Neuronal stem cell (in vitro differentiated cells): ENCODE results near the gene FNIP2.

ENCODE experiments used
- DNase-seq: peaks from one replicate; pipeline ENCODE4 v3.0.0-alpha.2; 2013; ENCODE audit warnings: low spot score
- H2AFZ ChIP-seq: one replicate; pipeline ENCODE4 v1.6.1; 2013; ENCODE audit warnings: mild to moderate bottlenecking, low read length, inconsistent platforms
- H2AK5ac ChIP-seq: 2 replicates; pipeline ENCODE4 v1.6.1; 2013; ENCODE audit warnings: low read depth, mild to moderate bottlenecking, inconsistent platforms, low read length, moderate library complexity, mixed read lengths
- H2BK120ac ChIP-seq: 2 replicates; pipeline ENCODE4 v1.6.1; 2013; ENCODE audit warnings: low read depth, mild to moderate bottlenecking, inconsistent platforms, low read length, moderate library complexity, mixed read lengths
- H2BK12ac ChIP-seq: one replicate; pipeline ENCODE4 v1.6.1; 2013; ENCODE audit warnings: low read length, inconsistent platforms
- H2BK15ac ChIP-seq: 2 replicates; pipeline ENCODE4 v1.6.1; 2013; ENCODE audit warnings: mild to moderate bottlenecking, low read length, inconsistent platforms, mixed read lengths
- H2BK5ac ChIP-seq: one replicate; pipeline ENCODE4 v1.6.1; 2013; ENCODE audit warnings: inconsistent platforms, mild to moderate bottlenecking, low read length, moderate library complexity
- H3K14ac ChIP-seq: one replicate; pipeline ENCODE4 v1.6.1; 2013; ENCODE audit warnings: low read length, inconsistent platforms
- H3K18ac ChIP-seq: 2 replicates; pipeline ENCODE4 v1.6.1; 2013; ENCODE audit warnings: low read length, inconsistent platforms
- H3K23ac ChIP-seq: 2 replicates; pipeline ENCODE4 v1.6.1; 2013; ENCODE audit warnings: low read depth, mild to moderate bottlenecking, mixed read lengths, low read length, inconsistent platforms; ENCODE audit not compliant: poor library complexity
- H3K27ac ChIP-seq: replicated peaks from 3 replicates; pipeline ENCODE4 v1.5.1; 2013; ENCODE audit warnings: low read length, inconsistent platforms
- H3K27me3 ChIP-seq, 3 experiments: 2 replicates each; pipeline ENCODE4 v1.6.1; 2013; ENCODE audit warnings: low read length in 3 of 3, mild to moderate bottlenecking in 2 of 3, inconsistent platforms in 1 of 3, low read depth in 1 of 3, mixed read lengths in 1 of 3, moderate library complexity in 1 of 3; ENCODE audit not compliant: control insufficient read depth in 3 of 3, insufficient read depth in 3 of 3
- H3K36me3 ChIP-seq, 2 donors: replicated peaks in 1 of 2; 2 replicates each; pipeline ENCODE4 v1.6.1; 2013; ENCODE audit warnings: low read length in 2 of 2; ENCODE audit not compliant: control insufficient read depth in 2 of 2, insufficient read depth in 2 of 2
- H3K4ac ChIP-seq: 2 replicates; pipeline ENCODE4 v1.6.1; 2013; ENCODE audit warnings: inconsistent platforms, mild to moderate bottlenecking, low read length, moderate library complexity
- H3K4me1 ChIP-seq, 2 donors: 1 replicate in 1 of 2; 2 replicates in 1 of 2; pipeline ENCODE4 v1.6.1; 2013; ENCODE audit warnings: low read length in 2 of 2, low read depth in 1 of 2; ENCODE audit not compliant: control insufficient read depth in 2 of 2, insufficient read depth in 1 of 2
- H3K4me2 ChIP-seq: one replicate; pipeline ENCODE4 v1.6.1; 2013; ENCODE audit warnings: mild to moderate bottlenecking, low read length, inconsistent platforms; ENCODE audit not compliant: insufficient read depth, poor library complexity, severe bottlenecking
- H3K4me3 ChIP-seq, 2 donors: 2 replicates each; pipeline ENCODE4 v1.5.1; 2013; ENCODE audit warnings: low read length in 2 of 2, mild to moderate bottlenecking in 2 of 2, inconsistent platforms in 1 of 2, moderate library complexity in 1 of 2
- H3K79me1 ChIP-seq: one replicate; pipeline ENCODE4 v1.6.1; 2013; ENCODE audit warnings: low read depth, mild to moderate bottlenecking, inconsistent platforms, low read length, moderate library complexity
- H3K9ac ChIP-seq: one replicate; pipeline ENCODE4 v1.6.1; 2013; ENCODE audit warnings: mild to moderate bottlenecking, low read depth, low read length, inconsistent platforms; ENCODE audit not compliant: poor library complexity
- H3K9me3 ChIP-seq, 2 donors: replicated peaks in 1 of 2; 2 replicates each; pipeline versions ENCODE3 to v1.6.1; 2013; ENCODE audit warnings: low read length in 2 of 2, mild to moderate bottlenecking in 2 of 2, inconsistent platforms in 1 of 2, low read depth in 1 of 2, mixed read lengths in 1 of 2, moderate library complexity in 1 of 2; ENCODE audit not compliant: control insufficient read depth in 2 of 2, insufficient read depth in 1 of 2
- H4K8ac ChIP-seq: one replicate; pipeline ENCODE4 v1.6.1; 2013; ENCODE audit warnings: low read depth, mild to moderate bottlenecking, inconsistent platforms, low read length, moderate library complexity
- H4K91ac ChIP-seq: one replicate; pipeline ENCODE4 v1.6.1; 2013; ENCODE audit warnings: low read length, low read depth, mild to moderate bottlenecking, inconsistent platforms; ENCODE audit not compliant: poor library complexity
- WGBS, 2 donors: extraction: QIAGEN DNeasy Blood & Tissue Kit; methylation state at CpG; one replicate each; pipeline ENCODE4 v1.1.7; 2013; ENCODE audit warnings: missing lambda C conversion rate in 2 of 2, mixed read lengths in 1 of 2; ENCODE audit not compliant: insufficient read length in 2 of 2, insufficient replicate concordance in 1 of 2; ENCODE audit errors: extremely low coverage in 2 of 2; 5-methylcytosine and 5-hydroxymethylcytosine counted together

FNIP2 gene

GRCh38 chr4:158869001-158869400 lies 100.2 kb downstream of the FNIP2 start:
- Histone ChIP-seq H2BK12ac (no peak overlapping the region), H3K27ac (no peak overlapping the region), H2AFZ (no peak overlapping the region), H3K9me3 (no peaks in the 10 kb centered on the region), H3K36me3 (peaks cover 3 to 58% of the 10 kb centered on the region in 2 donors), H3K4me2 (no peak overlapping the region), H2BK120ac (no peak overlapping the region), H3K23ac (no peak overlapping the region), H2BK5ac (no peak overlapping the region), H3K4me1 (peaks cover 12 to 22% of the 10 kb centered on the region in 2 donors), H2BK15ac (no peak overlapping the region), H4K8ac (no peak overlapping the region), H3K4me3 (no peak overlapping the region), H3K14ac (no peak overlapping the region), H2AK5ac (no peak overlapping the region), H3K79me1 (no peaks in the 10 kb centered on the region), H3K9ac (no peak overlapping the region), H4K91ac (no peak overlapping the region), H3K27me3 (no peaks in the 10 kb centered on the region), H3K4ac (no peak overlapping the region), H3K18ac (no peak overlapping the region)
- WGBS, 2 donors = no CpG with 5 or more reads among the region's 15 CpGs
- no peak for DNase-seq

- Histone ChIP-seq H3K36me3 (peaks cover 3 to 50% of the 10 kb centered on the region in 2 donors), H2BK15ac (no peak overlapping the region), H3K9me3 (no peaks in the 10 kb centered on the region), H4K8ac (no peak overlapping the region), H3K4me1 (peaks cover 12 to 23% of the 10 kb centered on the region in 2 donors), H3K9ac (no peak overlapping the region), H3K23ac (no peak overlapping the region), H2BK5ac (no peak overlapping the region), H3K18ac (no peak overlapping the region), H2AFZ (no peak overlapping the region), H3K4me3 (no peak overlapping the region), H3K27ac (no peak overlapping the region), H3K14ac (no peak overlapping the region), H2BK12ac (no peak overlapping the region), H3K4me2 (no peak overlapping the region), H3K79me1 (no peaks in the 10 kb centered on the region), H2BK120ac (no peak overlapping the region), H3K4ac (no peak overlapping the region), H4K91ac (no peak overlapping the region), H2AK5ac (no peak overlapping the region), H3K27me3 (no peaks in the 10 kb centered on the region)
- WGBS, 2 donors = no CpG with 5 or more reads among the region's 7 CpGs
- no peak for DNase-seq
Observed at GRCh38 chr4:158869761-158870160, 100.9 kb downstream of the FNIP2 start.

DNA sequence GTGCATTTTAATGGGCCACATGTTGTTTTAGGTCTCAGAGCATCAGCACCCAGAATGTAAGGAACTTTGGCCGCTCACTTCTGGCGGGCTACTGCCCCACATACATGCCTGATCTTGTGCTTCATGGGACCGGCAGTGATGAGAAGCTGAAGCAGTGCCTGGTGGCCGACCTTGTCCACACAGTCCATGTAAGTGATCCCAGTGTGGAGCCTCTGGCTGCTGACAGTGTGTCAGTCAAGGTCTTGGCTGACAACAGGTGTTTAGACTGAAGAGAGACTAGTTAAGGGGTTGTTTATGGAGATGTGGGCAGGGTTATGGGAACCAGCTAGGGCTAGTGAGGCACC lies 101.4 kb downstream of the FNIP2 start:
- Histone ChIP-seq H2BK5ac (no peak overlapping the region), H3K18ac (peak overlapping the region; percentile 69), H3K4me1 (peaks cover 12 to 25% of the 10 kb centered on the region in 2 donors), H2BK12ac (peak overlapping the region; percentile 41), H2AK5ac (peak overlapping the region; percentile 50), H2AFZ (peak overlapping the region; percentile 55), H3K23ac (no peak overlapping the region), H3K9ac (no peak overlapping the region), H3K4me2 (no peak overlapping the region), H3K4me3 (no peak overlapping the region), H4K91ac (no peak overlapping the region), H3K9me3 (no peaks in the 10 kb centered on the region), H3K4ac (no peak overlapping the region), H3K27me3 (no peaks in the 10 kb centered on the region), H3K27ac (no peak overlapping the region), H4K8ac (peak overlapping the region; percentile 56), H3K14ac (no peak overlapping the region), H3K79me1 (no peaks in the 10 kb centered on the region), H2BK120ac (no peak overlapping the region), H2BK15ac (peak overlapping the region; percentile 27), H3K36me3 (peaks cover 3 to 45% of the 10 kb centered on the region in 2 donors)
- no CpG with 5 or more reads among the region's 4 CpGs for WGBS, 2 donors
- no peak for DNase-seq

DNA sequence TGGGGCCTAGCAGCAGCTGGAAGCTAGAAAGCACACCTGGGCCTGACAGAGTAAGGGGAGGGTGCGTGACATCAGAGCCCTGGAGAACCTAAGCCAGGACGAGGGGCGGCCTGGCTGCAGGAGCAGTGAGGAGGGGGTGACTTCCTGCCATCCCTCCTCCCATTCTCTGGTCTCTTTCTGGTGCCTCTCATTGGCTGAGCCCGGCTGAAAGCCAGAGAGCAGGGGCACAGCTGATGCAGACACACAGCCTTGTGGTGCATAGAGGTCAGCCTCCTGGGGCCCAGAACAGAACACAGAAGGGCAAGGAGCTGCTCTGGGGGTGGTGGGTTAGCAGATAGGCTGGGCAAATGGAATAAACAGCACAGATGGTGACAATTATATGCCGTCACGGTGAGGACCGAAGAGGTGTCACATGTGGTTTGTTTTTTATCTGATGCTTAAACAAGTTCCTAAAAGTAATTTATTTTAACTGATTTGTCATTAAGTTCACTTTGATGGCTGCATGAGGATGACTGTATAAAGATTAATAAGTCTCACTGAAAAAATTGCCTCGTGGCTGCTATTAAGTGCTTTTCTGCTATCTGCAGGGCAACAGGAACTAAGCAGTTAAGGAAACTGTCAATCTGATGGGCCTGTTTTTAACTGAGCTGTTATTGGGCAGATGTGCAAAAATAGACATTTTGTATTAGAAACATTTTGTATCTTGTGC lies 102.0 kb downstream of the FNIP2 start:
- peak overlapping the region; percentile 55 for H2AFZ ChIP-seq
- no peak overlapping the region for H4K91ac ChIP-seq
- no peak overlapping the region for H2BK120ac ChIP-seq
- peak overlapping the region; percentile 41 for H2BK12ac ChIP-seq
- no peak overlapping the region for H3K14ac ChIP-seq
- no peak overlapping the region for H3K4me2 ChIP-seq
- H3K18ac ChIP-seq = peak overlapping the region; percentile 69
- no peaks in the 10 kb centered on the region for H3K9me3 ChIP-seq
- H3K23ac ChIP-seq = no peak overlapping the region
- H4K8ac ChIP-seq = no peak overlapping the region
- H3K27me3 ChIP-seq = no peaks in the 10 kb centered on the region
- no peak overlapping the region for H3K4me3 ChIP-seq
- no peaks in the 10 kb centered on the region for H3K79me1 ChIP-seq
- no peak overlapping the region for H3K27ac ChIP-seq
- peak overlapping the region; percentile 50 for H2AK5ac ChIP-seq
- H3K4ac ChIP-seq = no peak overlapping the region
- no peak overlapping the region for H3K9ac ChIP-seq
- no CpG with 5 or more reads among the region's 8 CpGs for WGBS, 2 donors
- H3K4me1 ChIP-seq = peaks cover 12 to 25% of the 10 kb centered on the region in 2 donors
- H3K36me3 ChIP-seq = peaks cover 3 to 41% of the 10 kb centered on the region in 2 donors
- no peak overlapping the region for H2BK5ac ChIP-seq
- peak overlapping the region; percentile 27 for H2BK15ac ChIP-seq
- DNase-seq = peak; percentile 29
